GM12874 (cell line): ENCODE measurements around the gene KL.
A peak's percentile ranks its signal among the peaks of the same experiment; 100 is the strongest.

ENCODE experiments used
- CTCF ChIP-seq: IDR thresholded peaks from 2 replicates; pipeline ENCODE4 v1.5.1; 2011; ENCODE audit warnings: low read depth, mild to moderate bottlenecking, control low read depth, low read length, moderate library complexity; ENCODE audit not compliant: insufficient read depth

The KL gene

GRCh38 chr13:33015241-33015668 lies 968 bp upstream of the KL start:
- TF ChIP-seq CTCF = no peak

- 0 out of 2 replicates have a peak, but pooled peaks have one; percentile 2 for TF ChIP-seq CTCF
These were observed 366 bp upstream of the KL start for GRCh38 chr13:33015791-33016323.

GRCh38 chr13:33017323-33017929 lies 1.2 kb downstream of the KL start:
- TF ChIP-seq CTCF = peak; percentile 63

- no peak for TF ChIP-seq CTCF
These were observed 2.7 kb downstream of the KL start for GRCh38 chr13:33018886-33019285.

GRCh38 chr13:33022986-33023385 lies 6.8 kb downstream of the KL start:
- TF ChIP-seq CTCF = no peak

- TF ChIP-seq CTCF = no peak
These were observed 9.1 kb downstream of the KL start for GRCh38 chr13:33025220-33025744.

- TF ChIP-seq CTCF = no peak
These were observed 10.4 kb downstream of the KL start for GRCh38 chr13:33026489-33027152.
